ENCODE data around the gene MTX3. TPM values are rescaled to one million over a fixed set of nuclear protein-coding genes. Genes with fewer than 3 reads are reported as not detected.

MTX3 gene
- total and polyA plus RNA-seq, 10 of the 15 experiments (the other 5 are each of a cell fraction or from before 2014, with no cell fraction given), result 1.8 to 18.9 (median 9.3) TPM

- no peak overlapping the region for H2AFZ ChIP-seq (ENCODE audit: control insufficient read depth, low read depth, low read length)
- no peak overlapping the region for H3K4me2 ChIP-seq (ENCODE audit: control insufficient read depth, insufficient read depth)
- no peak overlapping the region for H3K9ac ChIP-seq (ENCODE audit: control insufficient read depth, insufficient read depth, low read length)
- FAIRE-seq (no peak), ATAC-seq (no peak), DNase-seq (ENCODE audit: low read depth, low spot score) (no peak)
- H3K4me3 ChIP-seq, result no peak overlapping the region
- BruUV-seq (replicated peaks), result no TSS peak
- no peaks in the 10 kb centered on the region for H4K20me1 ChIP-seq (ENCODE audit: control insufficient read depth, insufficient read depth)
- WGBS (ENCODE audit: insufficient coverage, insufficient replicate concordance, low lambda C conversion rate, missing lambda C conversion rate), result 66% methylated on average over 9 of the region's 9 CpGs
- RAD21 ChIA-PET (ENCODE audit: unreplicated experiment), result no interaction called here
- intact Hi-C loops (cut with micrococcal nuclease; ENCODE audit: unreplicated experiment) (no loop called here), in situ Hi-C loops (cut with MboI) (no loop called here)
- no peaks in the 10 kb centered on the region for H3K27me3 ChIP-seq (replicated peaks in 1 of 2; ENCODE audit: control insufficient read depth in 2 of 2, insufficient read depth in 2 of 2, low read length in 1 of 2)
- no peak overlapping the region for H3K27ac ChIP-seq (ENCODE audit: control insufficient read depth, insufficient read depth)
- H3K36me3 ChIP-seq (ENCODE audit: control insufficient read depth in 2 of 2, insufficient read depth in 2 of 2, low read length in 1 of 2), result no peaks in the 10 kb centered on the region
- H3K9me3 ChIP-seq (replicated peaks; ENCODE audit: control insufficient read depth, insufficient read depth, low read length), result no peaks in the 10 kb centered on the region
- TF ChIP-seq IRF5 (IDR thresholded peaks at IDR 0.05; ENCODE audit: borderline replicate concordance) (no peak), CHD4 (IDR thresholded peaks at IDR 0.05) (no peak), CREB1 (IDR thresholded peaks at IDR 0.05; ENCODE audit: low read depth) (no peak), RCOR1 (conservative IDR thresholded peaks at IDR 0.05; ENCODE audit: low read depth, low read length) (no peak), FOXK2 (IDR thresholded peaks at IDR 0.05) (no peak), BCL11A (IDR thresholded peaks at IDR 0.05; ENCODE audit: low read depth, low read length) (no peak), POU2F2 (IDR thresholded peaks at IDR 0.05; ENCODE audit: borderline replicate concordance, low read depth, low read length) (no peak), BMI1 (IDR thresholded peaks at IDR 0.05; ENCODE audit: borderline replicate concordance) (no peak), TCF7 (IDR thresholded peaks at IDR 0.05; ENCODE audit: borderline replicate concordance) (no peak), USF2 (IDR thresholded peaks at IDR 0.05; ENCODE audit: borderline replicate concordance, low read depth, low read length) (no peak), REST (IDR thresholded peaks at IDR 0.05; ENCODE audit: low read depth, low read length) (no peak), ZZZ3 (IDR thresholded peaks at IDR 0.05; ENCODE audit: control insufficient read depth, insufficient read length, low read depth) (no peak)
- CTCF ChIA-PET, result no interaction called here
- POLR2A ChIA-PET, result interaction anchor here (0.6 kb wide), 1 partner anchor 68 kb away, joined by 4 read pairs; no protein-coding TSS in a partner anchor
- H3K4me1 ChIP-seq (ENCODE audit: control insufficient read depth, insufficient read depth, low read length), result no peaks in the 10 kb centered on the region
- H3K79me2 ChIP-seq (ENCODE audit: control insufficient read depth, insufficient read depth, low read length), result no peaks in the 10 kb centered on the region
- SMC1A ChIA-PET (ENCODE audit: uncharacterized antibody, unreplicated experiment), result no interaction called here
These were observed 29.1 kb downstream of the MTX3 start for GRCh38 chr5:79961716-79962574.

Data from GM12878 (cell line).